ENCODE data around the gene OLFM1.
"Not testable (repeated sequence)": the region's sequence is repeated elsewhere in the genome, so short reads cannot be mapped to it uniquely, and the experiment has no call there.

Gene OLFM1

DNA sequence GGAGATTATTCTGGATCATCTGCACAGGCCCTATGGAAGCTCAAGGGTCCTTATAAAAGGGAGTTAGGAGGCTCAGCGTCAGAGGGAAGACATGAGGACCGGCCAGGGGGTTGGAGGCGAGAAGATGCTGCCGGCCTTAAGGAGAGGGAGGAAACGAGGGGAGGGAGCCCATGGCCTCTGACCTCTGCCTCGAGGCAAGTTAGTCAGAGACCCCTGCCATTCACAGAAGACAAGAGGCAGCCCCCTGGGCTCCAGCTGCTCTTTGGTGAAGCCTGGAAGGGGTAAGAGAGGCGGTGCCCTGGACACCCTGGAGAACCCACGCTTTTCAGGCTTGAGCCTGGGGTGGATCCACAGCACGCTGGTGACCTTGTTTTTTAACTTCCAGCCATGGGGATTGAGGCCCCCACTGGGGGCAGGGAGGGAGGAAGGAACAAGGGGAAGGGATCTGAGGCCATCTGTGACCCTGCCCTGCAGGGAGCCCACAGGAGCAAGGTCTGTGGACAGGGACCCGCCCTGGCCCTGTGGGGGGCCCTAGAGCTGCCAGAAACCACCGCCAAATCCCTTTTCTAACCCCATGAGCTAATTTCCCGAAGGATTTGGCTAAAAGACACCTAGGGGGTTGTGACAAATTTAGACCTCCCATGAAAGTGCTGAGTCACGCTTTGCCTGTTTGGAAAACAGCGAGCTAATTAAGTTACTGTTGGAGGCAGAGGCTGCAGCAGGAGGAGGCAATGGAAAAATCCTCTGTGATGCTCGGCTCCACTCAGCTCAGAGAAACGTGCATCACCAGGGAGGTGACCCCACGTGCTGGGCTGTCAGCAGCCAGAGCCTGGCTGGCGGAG lies 49.7 kb downstream of the OLFM1 start:
- no peak for DNase-seq

DNA sequence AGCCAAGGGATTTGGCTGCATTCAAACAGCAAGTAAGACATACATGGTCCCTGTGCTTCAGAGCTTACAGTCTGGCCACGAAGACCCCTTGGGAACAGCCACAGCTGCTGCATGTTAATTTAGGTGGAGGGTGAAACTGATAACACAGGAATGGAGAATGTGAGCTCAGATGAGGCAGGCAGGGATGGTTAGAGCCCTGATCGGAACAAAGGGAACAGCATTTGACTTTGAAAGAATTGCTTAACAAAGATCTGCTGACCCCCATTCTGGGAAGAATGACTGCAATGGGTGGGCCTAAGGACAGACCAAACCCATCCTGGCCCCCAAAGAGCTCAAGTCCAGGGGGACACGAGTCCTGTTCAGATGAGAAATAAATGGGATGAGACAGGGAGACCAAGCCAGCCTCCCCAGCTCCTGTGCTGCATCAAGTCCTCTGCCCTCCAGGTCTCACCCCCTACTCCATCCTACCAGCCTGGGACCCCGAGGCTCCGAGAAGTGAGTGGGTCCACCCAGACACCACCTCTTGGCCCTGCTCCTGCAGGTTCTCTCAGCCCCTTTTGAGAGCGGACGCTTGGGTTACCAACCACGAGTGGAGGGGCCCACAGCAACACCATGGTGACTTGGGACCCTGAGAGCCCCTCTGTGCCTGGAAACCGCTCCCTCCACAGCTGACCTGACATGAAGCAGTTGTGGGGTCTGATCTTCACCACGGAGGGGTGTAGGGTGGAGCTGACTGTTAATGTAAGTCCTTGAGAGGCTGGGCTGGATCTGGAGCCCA lies 50.8 kb downstream of the OLFM1 start:
- no peak for DNase-seq

DNA sequence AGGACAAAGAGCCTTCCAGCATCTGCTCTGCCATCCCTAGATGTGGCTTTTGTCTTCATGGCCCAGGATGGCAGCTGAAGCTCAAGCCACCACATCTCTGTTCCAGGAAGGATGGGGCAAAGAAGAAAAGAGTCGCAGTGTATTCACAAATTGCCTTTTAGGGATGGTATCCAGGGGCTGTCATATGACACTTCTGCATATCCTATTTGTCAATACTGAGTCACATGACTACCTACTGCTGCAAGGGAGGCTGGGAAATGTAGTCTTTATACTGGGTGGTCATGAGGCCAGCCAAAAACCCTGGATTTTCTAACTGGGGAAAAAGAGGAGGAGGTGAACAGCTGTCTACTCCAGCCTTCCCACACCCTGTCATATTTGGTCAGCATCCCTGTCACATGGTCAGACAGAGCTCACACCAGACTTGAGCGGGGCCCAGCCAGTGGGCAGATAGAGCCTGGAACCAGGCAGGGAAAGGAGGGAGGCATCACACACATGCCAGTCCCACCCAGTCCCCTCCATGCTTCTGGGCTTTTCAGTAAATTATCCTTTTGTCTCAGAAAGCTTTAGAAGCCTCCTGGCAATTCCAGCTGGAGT lies 52.0 kb downstream of the OLFM1 start:
- DNase-seq: no peak

DNA sequence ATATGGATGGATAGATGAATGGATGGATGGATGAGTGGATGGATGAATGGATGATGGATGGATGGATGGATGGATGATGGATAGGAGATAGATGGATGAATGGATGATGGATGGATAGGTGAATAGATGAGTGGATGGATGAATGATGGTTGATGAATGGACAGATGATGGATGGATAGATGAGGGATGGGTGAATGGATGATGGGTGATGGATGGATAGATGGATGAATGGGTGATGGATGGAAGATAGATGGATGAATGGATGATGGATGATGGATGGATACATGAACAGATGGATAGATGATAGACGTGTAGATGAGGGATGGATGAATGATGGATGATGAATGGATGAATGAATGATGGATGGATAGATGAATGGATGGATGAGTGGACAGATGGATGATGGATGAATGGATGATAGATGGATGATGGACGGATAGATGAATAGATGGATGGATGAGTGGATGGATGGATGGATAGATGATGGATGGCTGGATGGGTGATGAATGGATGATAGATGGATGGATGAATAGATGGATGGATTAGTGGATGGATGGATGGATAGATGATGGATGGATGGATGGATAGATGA lies 53.8 kb downstream of the OLFM1 start:
- DNase-seq: no peak

DNA sequence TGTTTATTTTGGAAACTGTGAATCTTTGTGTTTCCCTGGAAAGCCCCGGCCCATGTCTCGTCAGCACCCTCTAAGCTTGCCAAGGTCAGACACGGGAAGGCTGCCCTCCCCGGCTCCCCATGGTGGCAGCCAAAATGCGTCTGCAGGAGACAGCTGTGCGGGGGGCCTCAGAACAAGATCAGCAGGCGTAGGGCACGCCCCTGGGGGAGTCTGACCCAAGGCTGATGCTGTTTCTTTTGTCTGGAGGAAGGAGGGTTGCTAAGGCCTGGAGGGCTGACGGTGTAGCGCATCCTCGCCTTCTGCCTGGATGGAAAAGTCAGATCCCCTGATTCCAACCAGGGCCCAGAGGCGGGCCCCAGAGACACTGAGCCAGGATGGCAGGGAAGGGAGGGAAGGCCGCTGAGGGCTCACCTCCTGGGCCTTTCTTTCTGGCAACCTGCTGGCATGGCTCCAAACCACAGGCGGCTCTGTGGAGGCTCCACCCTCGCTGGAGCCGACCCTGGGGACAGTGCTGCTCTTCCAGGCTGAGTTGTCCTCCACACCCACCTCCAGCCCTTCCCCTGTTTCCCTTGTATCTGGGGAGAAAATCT lies 57.2 kb downstream of the OLFM1 start:
- DNase-seq: no peak

DNA sequence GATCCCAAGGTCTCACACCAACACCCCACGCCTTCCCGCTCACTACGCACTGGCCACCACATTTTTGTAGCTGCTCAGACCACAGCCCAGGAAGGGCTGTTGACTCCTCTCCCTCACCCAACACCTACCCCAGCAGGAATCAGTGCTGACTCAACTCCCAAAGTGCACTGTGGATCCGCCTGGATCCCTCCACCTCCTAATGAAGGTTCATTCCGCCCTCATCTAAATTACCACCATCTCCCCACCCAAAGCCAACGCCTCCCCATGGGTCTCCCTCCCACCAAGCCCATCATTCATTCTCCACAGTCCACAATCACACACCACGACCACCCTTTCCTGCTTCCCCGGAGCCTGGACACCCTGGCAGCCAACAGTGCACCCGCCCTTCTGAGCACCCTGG lies 57.8 kb downstream of the OLFM1 start:
- DNase-seq: no peak

DNA sequence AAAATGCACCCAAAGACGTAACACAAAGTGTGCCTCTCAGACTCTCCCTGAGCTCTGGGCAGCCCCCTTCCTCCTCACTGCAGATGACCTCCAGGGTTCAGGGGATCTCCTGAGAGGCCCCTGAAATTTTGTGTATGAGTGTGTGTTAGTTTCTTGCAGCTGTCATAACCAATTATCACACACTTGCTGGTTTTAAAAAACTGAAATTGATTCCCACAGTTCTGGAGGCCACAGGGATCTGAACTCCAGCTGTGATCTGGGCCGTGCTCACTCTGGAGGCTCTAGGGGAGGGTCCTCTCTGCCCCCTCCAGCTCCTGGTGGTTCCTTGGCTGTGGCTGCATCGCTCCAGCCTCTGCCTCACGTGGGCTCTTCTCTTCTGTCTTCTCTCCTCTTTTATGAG lies 58.8 kb downstream of the OLFM1 start:
- DNase-seq: no peak

DNA sequence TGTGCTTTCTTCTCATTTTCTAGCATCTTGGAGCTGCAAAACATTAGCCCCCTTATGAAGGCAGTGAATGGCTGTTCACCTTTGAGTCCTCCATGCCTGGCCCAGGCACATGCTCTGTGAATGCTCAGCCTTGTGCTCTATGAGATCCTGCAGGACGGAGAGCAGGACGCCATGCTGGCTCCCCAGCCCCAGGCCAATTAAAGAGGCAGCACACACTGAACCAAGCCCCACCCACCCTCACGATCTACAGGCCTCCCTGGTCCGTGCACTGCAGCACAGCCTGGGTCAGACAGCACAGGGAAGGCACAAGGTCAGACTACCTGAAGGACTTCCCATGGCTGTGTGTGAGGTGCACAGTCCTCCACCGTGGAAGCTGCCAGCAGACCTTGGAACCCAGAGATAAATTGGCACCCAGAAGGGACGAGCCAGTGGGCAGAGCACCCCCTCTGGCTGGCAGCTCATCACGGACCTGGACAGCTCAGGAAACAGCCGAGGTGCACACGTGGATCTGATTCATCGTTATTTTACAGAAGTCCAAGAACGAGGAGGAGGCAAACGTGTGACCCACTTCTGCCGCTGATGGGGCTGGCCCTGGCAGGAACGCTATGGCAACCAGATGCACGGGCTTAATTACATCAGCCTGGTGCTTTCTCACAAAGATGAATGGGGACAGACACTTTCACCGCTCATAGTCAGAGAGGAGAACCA lies 59.5 kb downstream of the OLFM1 start:
- DNase-seq: no peak

DNA sequence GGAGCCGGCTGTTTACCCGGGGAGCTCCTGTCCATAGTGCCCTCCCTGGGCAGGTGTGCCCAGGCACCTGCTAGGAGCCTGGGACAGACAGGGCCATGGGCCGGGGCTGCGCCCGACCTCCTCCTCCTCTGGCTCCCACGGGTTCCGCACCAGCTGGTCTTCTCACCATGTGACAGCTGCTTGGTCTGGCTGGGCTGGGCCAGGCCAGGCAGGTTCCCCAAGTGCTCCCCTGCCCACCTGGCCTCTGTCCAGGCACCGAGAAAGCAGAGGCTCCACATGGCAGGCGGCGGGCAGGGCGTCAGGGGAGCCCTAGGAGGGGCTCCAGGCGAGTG lies 60.0 kb downstream of the OLFM1 start:
- no peak for DNase-seq

DNA sequence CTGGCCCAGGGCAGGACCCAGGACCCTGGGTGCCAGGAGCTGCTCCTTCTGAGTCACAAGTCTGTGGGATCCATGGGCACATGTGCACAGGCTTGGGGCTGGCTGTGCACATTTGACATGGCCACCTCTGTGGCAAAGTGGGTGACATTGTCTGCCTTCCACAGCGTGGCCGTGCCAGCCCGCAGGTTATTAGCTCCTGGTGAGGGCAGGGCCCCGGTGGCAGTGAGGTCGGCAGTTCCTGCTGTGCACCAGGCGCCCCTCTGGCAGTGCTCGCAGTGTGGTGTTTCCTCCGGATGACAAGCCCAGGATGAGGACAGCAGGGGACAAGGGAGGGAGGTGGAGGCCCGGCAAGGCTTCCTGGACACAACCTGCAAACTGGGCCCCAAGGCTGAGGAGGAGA lies 60.5 kb downstream of the OLFM1 start:
- no peak for DNase-seq

DNA sequence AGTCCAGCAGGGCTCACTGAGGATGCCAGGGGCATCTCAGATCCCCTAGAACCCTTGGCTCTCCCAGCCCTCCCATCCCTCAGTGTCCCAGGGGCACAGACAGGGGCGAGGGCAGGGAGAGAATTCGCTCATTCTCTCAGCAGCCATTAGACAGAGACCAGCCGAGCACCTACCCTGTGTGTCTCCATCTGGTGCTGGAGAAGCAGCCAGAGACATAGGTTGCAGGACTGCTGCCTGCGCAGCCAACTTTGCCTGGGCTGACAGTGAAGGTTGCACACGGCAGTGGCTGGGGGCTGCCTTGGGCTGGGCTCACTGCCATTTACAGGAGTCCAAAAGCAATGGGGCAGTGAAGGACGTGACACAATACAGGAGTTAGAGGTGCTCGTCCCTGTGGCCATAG lies 60.9 kb downstream of the OLFM1 start:
- no peak for DNase-seq

DNA sequence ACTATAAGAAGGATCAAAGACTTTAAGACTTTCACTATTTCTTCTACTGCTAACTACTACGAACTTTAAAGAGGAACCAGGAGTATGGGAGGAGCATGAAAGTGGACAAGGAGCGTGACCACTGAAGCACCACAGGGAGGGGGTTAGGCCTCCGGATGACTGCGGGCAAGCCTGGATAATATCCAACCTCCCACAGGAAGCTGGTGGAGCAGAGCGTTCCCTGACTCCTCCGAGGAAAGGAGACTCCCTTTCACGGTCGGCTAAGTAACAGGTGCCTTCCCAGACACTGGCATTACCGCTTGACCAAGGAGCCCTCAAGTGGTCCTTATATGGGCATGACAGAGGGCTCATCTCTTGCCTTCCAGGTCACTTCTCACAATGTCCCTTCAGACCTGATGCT lies 62.4 kb downstream of the OLFM1 start:
- not testable (repeated sequence) for DNase-seq

DNA sequence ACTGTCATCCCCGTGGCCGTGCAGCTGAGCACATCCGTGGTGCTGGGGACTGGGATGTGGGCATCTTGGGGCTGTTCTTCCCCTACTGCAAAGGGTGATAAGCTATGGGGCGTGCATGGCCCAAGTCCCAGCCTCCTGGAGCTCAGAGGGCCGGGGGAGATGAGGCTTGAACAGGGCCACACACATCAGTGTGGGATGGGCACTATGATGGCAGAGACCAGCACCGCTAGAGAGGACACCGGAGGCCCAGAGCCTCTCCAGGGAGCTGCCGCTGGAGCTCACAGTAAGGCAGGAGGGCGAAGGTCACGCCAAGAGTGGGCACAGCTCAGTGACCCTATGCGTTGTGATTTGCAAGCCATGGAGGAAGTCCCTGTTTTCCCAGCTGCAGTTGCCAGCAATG lies 63.5 kb downstream of the OLFM1 start:
- no peak for DNase-seq

DNA sequence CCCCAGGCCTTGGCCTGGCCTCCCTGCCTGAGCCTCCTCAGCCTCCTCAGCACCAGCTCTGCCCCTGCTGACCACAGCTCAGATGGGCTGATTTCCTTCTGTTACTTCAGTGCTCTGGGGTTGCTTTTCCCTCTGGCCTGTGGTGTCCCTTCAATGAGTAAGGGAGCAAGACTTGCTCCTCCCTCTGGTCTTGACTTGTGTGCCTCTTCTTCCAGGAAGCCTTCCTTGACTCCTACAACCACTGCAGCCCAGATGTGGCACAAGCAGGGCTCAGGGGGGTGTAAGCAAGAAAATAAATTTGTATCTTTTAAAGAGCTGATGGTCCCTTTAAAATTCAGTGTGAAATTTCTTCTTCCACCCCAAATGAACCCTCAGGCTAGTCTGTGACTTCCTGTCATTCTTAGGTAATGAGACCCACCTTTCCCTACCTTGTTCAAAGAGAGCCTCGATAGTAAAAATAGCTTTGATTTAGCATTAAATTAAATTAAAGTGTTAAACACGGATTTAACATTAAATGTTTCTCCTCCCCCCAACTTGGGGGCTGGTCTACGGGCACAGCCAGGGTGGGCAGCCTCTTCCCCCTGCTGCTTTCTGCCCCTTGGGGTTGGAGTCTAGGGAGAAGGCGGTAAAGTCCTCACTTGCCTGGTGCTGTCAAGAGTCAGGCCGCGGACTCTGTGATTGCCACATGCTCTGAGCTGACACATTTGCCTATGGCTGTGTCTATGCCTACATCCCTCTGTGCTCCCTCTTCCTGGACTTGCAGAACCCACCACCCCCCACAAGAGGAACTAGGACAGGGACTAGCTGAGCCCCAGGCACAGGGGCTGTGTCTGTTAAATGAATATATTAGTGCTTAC lies 64.5 kb downstream of the OLFM1 start:
- no peak for DNase-seq

DNA sequence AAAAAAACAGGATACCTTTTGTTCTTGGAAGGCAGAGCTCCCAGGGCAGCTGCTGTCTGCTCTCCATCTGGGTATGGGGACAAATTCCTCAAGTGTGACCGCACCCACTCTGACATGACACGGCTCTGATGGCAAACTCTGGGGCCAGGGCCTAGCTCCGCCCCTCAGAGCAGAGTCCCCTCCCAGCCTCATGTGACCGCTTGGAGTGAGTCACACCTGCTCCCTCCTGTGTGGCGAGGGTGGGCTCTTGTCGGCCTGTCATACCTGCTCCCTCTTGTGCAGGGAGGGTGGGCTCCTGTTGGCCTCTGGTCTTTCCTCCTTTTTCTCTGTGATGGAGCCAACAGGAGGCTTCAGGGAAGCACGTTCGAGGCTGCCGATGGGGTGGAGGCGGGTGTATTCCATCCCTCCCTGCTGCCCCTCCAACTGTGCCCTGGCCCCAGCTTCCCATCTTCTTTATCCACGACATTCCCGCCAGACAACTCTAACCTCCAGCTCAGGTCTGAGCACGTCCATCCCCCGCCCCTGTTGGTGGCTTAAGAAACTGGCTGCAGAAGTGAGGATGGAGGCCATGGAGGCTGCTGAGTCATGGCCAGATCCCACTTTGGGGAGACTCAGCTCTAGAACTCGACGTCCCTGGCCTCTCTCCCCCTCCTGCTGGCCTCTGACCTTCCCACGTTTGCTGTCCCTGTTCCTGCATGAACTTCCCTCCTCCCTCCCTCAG lies 65.3 kb downstream of the OLFM1 start:
- DNase-seq: no peak

DNA sequence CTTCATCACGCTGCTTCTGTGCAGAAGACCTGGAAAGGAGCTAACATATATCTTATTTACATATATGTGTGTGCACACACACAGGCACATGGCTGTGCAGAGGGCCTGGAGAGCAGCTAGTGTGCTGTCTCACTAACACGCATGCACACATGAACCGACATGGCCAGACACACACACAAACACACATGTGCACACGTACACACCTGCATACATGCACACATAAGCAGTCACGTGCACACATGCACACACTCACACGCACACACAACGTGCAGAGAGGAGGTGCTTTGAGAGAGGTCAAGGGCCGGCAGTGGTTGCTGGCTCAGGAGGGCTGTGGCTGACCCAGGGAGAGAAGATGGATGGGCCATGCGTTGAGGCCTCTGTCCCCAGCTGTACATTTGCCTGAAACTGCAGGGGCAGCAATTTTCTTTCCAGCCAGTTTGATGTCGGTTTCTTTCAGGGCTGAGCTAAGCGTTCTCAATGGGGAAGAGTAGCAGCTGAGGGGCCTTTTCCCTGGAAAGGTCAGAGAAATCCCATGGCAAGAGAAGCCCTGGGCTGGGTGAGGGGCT lies 66.7 kb downstream of the OLFM1 start:
- no peak for DNase-seq

DNA sequence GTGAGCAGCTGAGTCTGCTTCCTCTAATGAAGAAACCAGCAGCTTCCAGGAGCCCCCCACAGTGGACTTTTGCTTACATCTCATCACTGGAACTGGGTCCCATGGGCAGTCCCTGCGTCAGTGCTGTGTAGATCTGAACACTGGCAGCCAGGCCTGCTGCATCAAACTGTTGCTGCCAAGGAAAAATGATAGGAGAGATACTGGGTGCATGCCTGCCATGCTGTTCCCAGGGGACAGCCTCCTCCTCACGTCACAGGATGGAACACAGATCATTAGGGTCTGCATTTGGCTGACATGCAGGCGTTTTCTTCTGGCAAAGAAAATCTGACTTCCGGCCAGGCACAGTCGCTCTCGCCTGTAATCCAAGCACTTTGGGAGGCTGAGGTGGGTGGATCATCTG lies 67.9 kb downstream of the OLFM1 start:
- DNase-seq: no peak

DNA sequence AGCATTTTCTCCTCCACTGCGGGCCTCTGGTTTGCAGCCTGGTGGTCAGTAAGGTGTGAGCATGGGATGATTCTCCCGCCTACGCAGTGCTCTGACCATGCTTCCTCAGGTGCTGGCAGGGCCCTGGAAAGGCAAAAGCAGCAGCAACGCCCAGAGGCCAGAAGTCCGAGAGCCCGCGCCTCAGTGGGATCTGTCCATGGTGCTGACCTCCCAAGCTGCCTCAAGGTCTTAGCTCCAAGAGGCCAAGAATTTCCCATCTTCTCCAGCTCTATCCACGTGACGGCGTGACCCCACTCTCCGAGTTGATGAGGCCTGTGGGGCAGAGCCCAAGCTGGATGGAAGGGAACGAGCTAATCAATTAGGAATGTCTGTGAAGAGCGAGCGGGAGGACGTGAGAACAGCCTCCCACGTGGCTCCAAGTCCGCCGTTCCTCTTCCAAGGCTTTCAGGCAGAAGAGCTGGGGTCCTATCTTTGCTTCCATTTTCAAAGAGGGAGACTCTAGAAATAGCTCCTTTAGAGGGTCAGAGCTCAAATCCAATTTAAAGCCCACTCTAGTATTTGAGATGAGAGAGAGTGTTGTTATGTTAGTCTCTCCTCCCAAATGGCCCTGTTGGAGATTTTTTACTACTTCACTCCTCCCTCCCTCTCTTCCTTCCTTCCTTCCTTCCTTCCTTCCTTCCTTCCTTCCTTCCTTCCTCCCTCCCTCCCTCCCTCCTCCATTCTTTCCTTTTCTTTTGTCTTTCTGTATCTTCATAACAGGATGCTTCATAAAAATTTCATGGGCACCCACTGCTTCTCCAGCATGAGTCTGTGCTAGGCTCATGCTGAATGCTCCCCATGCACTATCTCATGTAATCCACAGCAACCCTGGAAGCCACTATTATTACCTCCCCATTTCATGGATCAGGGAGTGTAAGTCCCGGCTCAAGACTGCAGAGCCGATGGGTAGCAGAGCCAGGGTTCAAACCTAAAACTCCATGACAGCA lies 69.3 kb downstream of the OLFM1 start:
- no peak for DNase-seq

DNA sequence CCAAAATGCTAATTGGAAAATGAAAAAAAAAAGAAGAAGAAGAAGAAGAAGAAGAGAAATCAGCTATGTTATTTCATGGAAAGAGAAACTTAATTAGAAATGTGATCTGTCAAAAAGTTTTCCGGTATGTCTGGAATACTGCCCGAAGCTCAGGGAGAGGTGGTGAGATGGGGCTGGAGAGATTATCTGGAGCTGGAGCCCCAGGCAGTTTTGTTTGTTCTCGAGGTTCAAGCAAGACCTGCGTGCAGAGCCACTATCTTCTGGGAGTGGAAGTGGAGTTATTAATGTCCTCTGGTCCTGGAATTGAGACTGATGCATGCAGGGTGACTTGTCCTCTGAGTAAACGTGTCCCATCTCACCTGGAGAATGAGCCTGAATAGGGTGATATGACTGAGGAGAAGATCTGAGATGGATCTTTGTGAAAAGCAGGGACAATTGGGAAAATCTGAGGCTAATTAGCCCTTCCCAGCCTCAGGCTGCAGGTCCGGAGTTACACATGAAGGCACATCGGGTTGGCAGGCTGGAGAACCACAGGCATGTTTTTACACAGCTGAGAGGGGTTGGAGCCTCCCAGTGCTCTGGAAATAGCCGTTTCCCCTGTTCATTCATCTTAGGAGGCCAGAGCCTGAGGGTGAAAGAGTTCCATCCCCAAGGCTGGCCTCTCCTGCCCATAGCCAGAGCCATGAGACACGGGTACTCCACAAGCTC lies 70.5 kb downstream of the OLFM1 start:
- DNase-seq: no peak
